ENCODE data around the gene NUP160.
"Not testable (repeated sequence)": the region's sequence is repeated elsewhere in the genome, so short reads cannot be mapped to it uniquely, and the experiment has no call there.

NUP160 gene, protein sequence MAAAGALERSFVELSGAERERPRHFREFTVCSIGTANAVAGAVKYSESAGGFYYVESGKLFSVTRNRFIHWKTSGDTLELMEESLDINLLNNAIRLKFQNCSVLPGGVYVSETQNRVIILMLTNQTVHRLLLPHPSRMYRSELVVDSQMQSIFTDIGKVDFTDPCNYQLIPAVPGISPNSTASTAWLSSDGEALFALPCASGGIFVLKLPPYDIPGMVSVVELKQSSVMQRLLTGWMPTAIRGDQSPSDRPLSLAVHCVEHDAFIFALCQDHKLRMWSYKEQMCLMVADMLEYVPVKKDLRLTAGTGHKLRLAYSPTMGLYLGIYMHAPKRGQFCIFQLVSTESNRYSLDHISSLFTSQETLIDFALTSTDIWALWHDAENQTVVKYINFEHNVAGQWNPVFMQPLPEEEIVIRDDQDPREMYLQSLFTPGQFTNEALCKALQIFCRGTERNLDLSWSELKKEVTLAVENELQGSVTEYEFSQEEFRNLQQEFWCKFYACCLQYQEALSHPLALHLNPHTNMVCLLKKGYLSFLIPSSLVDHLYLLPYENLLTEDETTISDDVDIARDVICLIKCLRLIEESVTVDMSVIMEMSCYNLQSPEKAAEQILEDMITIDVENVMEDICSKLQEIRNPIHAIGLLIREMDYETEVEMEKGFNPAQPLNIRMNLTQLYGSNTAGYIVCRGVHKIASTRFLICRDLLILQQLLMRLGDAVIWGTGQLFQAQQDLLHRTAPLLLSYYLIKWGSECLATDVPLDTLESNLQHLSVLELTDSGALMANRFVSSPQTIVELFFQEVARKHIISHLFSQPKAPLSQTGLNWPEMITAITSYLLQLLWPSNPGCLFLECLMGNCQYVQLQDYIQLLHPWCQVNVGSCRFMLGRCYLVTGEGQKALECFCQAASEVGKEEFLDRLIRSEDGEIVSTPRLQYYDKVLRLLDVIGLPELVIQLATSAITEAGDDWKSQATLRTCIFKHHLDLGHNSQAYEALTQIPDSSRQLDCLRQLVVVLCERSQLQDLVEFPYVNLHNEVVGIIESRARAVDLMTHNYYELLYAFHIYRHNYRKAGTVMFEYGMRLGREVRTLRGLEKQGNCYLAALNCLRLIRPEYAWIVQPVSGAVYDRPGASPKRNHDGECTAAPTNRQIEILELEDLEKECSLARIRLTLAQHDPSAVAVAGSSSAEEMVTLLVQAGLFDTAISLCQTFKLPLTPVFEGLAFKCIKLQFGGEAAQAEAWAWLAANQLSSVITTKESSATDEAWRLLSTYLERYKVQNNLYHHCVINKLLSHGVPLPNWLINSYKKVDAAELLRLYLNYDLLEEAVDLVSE (N-terminal part only)

DNA sequence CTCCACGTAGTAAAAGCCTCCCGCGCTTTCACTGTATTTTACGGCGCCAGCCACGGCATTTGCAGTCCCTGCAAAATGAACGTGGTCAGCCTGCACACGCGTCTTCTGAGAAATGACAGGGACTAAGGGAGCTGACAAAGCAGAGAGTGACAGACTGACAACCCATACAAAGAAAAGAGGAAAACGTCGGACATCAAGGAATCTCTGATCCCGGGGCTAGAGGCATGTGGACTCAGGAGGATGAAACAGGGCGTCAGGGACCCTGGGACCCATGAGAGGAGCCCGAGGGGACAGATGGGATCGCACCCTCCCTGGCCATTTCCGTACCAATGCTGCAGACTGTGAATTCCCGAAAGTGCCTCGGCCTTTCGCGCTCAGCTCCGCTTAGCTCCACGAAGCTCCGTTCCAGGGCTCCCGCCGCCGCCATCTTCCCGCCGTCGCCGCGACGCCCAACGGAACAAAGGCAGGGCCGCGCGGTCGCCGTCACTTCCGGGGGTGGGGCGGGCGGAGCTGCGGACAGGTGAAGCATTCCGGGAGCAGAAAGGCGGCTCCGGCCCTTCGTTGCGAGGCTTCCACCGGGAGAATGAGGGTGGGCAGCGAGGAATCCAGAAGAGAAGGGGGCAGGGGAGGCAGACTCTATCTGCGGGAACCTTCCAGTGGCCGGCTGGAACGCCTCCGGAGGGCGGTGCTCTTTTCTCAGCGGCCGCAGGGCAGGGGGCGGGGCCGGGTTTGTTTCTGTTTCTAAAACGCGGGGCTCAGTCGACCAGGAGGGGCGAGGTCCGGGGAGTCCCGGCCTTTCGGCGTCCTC, at the start of gene NUP160:
TSS of gene NUP160 (minus strand) at position 459 of the 808 bp plus-strand sequence. CDS start at position 427, 32 bp downstream.
- H3K4me3 ChIP-seq (ENCODE audit: low read depth, low read length): peak within 1 kb of the TSS; percentile 97

DNA sequence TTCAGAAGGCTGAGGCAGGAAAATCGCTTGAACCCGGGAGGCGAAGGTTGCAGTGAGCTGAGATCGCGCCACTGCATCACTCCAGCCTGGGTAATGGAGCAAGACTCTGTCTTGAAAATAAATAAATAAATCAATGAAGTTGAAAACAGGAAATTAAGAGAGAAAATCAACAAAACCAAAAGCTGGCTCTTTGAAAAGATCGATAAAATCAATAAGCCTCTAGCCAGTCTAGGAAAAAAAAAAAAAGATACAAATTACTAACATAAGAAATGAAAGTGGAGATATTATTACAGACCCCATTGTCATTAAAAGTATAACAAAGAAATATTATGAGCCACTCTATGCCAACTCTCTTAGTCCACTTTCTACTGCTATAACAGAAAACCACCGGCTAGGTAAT, 48.0 kb upstream of the NUP160 start:
- no peak overlapping the region for H3K4me3 ChIP-seq (ENCODE audit: low read depth, low read length)
- H3K27me3 ChIP-seq (ENCODE audit: control insufficient read depth, insufficient read depth, low read length): no peaks in the 10 kb centered on the region
- H3K9me3 ChIP-seq (ENCODE audit: control insufficient read depth, insufficient read depth, low read length): no peaks in the 10 kb centered on the region
- no peaks in the 10 kb centered on the region for H3K36me3 ChIP-seq (ENCODE audit: control insufficient read depth, insufficient read depth, low read length)
- no peaks in the 10 kb centered on the region for H3K4me1 ChIP-seq (ENCODE audit: control insufficient read depth, insufficient read depth, low read length)
- H3K9ac ChIP-seq (ENCODE audit: low read depth, low read length): no peak overlapping the region

More for the DNA sequence above, at the start of gene NUP160:
- no peaks in the 10 kb centered on the region for H3K27me3 ChIP-seq (ENCODE audit: control insufficient read depth, insufficient read depth, low read length)
- H3K9ac ChIP-seq (ENCODE audit: low read depth, low read length): peak within 1 kb of the TSS; percentile 93
- H3K36me3 ChIP-seq (ENCODE audit: control insufficient read depth, insufficient read depth, low read length): peaks cover 11% of the 10 kb centered on the region
- no peaks in the 10 kb centered on the region for H3K9me3 ChIP-seq (ENCODE audit: control insufficient read depth, insufficient read depth, low read length)
- H3K4me1 ChIP-seq (ENCODE audit: control insufficient read depth, insufficient read depth, low read length): peaks cover 7% of the 10 kb centered on the region

DNA sequence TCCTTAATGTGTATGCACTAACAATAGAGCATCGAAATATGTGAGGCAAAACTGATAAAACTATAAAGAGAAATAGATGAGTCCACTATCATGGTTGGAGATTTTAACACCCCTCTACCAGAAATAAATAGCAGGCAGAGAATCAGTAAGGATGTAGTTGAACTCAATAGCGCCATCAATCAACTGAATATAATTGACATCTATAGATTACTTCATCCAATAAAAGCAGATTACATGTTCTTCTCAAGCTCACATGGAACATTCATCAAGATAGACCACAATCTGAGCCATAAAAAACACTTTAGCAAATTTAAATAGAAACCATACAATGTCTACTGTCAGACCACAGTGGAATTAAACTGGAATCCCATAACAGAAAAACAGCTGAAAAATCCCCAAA, 46.9 kb upstream of the NUP160 start:
- Histone ChIP-seq H3K9me3 (ENCODE audit: control insufficient read depth, insufficient read depth, low read length) (no peaks in the 10 kb centered on the region), H3K4me1 (ENCODE audit: control insufficient read depth, insufficient read depth, low read length) (no peaks in the 10 kb centered on the region), H3K36me3 (ENCODE audit: control insufficient read depth, insufficient read depth, low read length) (no peaks in the 10 kb centered on the region), H3K9ac (ENCODE audit: low read depth, low read length) (no peak overlapping the region), H3K4me3 (ENCODE audit: low read depth, low read length) (no peak overlapping the region), H3K27me3 (ENCODE audit: control insufficient read depth, insufficient read depth, low read length) (no peaks in the 10 kb centered on the region)

DNA sequence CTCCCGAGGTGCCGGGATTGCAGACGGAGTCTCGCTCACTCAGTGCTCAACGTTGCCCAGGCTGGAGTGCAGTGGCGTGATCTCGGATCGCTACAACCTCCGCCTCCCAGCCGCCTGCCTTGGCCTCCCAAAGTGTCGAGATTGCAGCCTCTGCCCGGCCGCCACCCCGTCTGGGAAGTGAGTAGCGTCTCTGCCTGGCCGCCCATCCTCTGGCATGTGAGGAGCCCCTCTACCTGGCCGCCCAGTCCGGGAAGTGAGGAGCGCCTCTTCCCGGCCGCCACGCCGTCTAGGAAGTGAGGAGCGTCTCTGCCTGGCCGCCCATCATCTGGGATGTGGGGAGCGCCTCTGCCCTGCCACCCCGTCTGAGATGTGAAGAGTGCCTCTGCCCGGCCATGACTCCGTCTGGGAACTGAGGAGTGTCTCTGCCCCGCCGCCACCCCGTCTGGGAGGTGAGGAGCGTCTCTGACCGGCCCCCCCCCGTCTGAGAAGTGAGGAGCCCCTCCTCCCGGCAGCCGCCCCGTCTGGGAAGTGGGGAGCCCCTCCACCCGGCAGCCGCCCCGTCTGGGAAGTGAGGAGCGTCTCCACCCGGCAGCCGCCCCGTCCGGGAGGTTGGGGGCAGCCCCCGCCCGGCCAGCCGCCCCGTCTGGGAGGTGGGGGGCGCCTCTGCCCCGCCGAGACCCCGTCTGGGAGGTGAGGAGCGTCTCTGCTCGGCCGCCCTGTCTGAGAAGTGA, 44.6 kb upstream of the NUP160 start:
- H3K27me3 ChIP-seq (ENCODE audit: control insufficient read depth, insufficient read depth, low read length); H3K4me3 ChIP-seq (ENCODE audit: low read depth, low read length); H3K9me3 ChIP-seq (ENCODE audit: control insufficient read depth, insufficient read depth, low read length); H3K36me3 ChIP-seq (ENCODE audit: control insufficient read depth, insufficient read depth, low read length); H3K9ac ChIP-seq (ENCODE audit: low read depth, low read length); H3K4me1 ChIP-seq (ENCODE audit: control insufficient read depth, insufficient read depth, low read length): not testable (repeated sequence)

DNA sequence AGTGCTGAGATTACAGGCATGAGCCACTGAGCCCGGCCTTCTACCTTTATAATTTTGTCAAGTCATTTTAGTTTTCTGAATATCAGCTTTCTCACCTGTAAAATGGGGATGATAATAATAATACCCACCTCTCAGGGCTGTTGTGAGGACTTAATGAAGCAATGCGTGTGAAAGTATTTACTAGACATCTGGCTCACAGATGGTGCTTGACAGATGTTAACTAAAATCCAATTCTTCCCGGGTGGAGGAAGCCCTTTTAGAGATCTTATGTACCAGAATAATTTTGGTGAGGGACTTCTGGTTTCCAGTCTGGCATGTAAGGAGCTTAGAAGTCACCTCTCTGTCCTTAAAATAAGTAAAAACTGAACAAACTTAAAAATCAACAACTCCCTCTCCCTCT, 43.7 kb upstream of the NUP160 start:
- H3K9ac ChIP-seq (ENCODE audit: low read depth, low read length): no peak overlapping the region
- H3K9me3 ChIP-seq (ENCODE audit: control insufficient read depth, insufficient read depth, low read length): no peaks in the 10 kb centered on the region
- H3K27me3 ChIP-seq (ENCODE audit: control insufficient read depth, insufficient read depth, low read length): no peaks in the 10 kb centered on the region
- no peaks in the 10 kb centered on the region for H3K36me3 ChIP-seq (ENCODE audit: control insufficient read depth, insufficient read depth, low read length)
- no peak overlapping the region for H3K4me3 ChIP-seq (ENCODE audit: low read depth, low read length)
- H3K4me1 ChIP-seq (ENCODE audit: control insufficient read depth, insufficient read depth, low read length): no peaks in the 10 kb centered on the region

DNA sequence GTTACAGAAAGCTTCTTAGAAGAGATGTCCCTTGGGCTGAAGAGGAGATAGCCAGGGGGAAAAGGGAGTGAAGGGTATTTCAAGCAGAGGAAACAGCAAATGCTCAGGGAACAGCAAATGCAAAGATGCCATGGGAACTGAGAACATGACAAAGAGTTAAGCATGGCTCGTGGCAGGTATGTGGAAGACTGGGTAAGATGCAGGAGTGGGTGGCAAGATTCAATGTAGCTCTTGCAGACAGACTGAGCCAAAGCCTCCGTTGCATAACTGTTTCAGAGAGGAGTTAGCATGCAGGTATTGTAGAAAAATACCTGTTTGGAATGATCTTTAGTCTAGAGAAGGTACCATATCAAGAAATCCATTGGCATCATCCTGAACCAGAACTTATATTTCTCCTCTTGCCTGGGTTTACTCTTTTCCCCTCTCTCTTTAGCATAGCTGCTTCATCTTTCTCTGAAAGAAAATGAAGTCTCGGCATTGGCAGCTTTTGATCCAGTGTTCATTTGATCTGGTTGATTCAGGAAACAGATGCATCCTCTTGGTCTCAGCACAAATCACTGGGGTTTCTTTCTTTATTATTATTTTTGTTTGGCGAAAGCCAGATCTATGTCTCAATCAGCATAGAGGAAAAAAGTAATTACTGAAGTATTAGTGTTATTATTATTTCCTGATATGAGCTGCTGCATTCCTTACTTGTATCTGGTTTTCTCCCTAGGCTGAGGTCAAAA, 41.7 kb upstream of the NUP160 start:
- H3K4me1 ChIP-seq (ENCODE audit: control insufficient read depth, insufficient read depth, low read length): no peaks in the 10 kb centered on the region
- H3K9ac ChIP-seq (ENCODE audit: low read depth, low read length): no peak overlapping the region

DNA sequence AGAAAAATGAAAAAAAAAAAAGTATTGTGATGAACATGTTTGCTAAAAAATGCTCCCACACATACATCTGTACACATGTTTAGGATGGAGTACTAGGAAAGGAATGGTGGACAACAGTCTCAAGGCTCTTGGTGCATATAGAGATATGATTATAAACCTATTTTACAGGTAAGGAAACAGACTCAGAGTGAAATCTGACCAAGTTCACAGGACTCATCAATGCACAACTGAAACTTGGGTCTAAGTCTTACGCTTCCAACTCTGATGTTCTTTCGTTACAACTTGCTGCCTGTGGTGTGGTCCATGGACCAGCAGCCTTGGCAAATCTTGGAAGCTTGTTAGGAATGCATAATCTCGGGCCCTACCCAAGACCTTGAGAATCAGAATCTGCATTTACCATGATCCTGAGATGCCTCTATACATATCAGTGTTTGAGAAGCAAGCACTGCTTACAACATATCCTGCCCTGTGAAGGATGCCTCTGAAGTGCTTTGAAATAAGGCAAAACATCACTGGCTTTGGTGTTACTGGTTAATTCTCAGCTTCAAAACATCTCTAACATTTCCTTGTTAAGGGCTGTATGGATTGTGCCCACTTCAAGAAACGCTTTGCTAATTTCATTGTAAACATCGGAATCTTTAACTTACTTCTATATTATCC, 39.9 kb upstream of the NUP160 start:
- Histone ChIP-seq H3K4me3 (ENCODE audit: low read depth, low read length) (no peak overlapping the region), H3K9me3 (ENCODE audit: control insufficient read depth, insufficient read depth, low read length) (no peaks in the 10 kb centered on the region), H3K9ac (ENCODE audit: low read depth, low read length) (no peak overlapping the region), H3K36me3 (ENCODE audit: control insufficient read depth, insufficient read depth, low read length) (no peaks in the 10 kb centered on the region), H3K4me1 (ENCODE audit: control insufficient read depth, insufficient read depth, low read length) (no peaks in the 10 kb centered on the region), H3K27me3 (ENCODE audit: control insufficient read depth, insufficient read depth, low read length) (no peaks in the 10 kb centered on the region)

More for the DNA sequence above, 41.7 kb upstream of the NUP160 start:
- no peaks in the 10 kb centered on the region for H3K9me3 ChIP-seq (ENCODE audit: control insufficient read depth, insufficient read depth, low read length)
- no peak overlapping the region for H3K4me3 ChIP-seq (ENCODE audit: low read depth, low read length)
- no peaks in the 10 kb centered on the region for H3K27me3 ChIP-seq (ENCODE audit: control insufficient read depth, insufficient read depth, low read length)
- no peaks in the 10 kb centered on the region for H3K36me3 ChIP-seq (ENCODE audit: control insufficient read depth, insufficient read depth, low read length)

DNA sequence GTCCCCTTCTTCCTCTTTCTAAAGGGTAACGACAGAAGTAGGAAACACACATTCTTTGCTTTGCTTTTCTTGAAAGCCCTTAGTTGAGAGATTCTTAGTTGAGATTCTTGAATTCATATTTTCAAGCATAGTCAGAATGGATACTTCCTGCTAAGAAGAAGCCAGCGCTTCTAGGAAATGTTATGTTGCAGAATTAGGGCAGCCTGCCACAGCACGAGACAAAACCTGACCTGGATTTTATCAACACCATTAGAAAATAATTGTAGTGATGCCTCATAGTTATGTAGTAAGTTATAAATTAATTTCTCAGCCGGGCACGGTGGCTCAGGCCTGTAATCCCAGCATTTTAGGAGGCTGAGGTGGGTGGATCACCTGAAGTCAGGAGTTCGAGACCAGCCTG, 37.9 kb upstream of the NUP160 start:
- no peaks in the 10 kb centered on the region for H3K36me3 ChIP-seq (ENCODE audit: control insufficient read depth, insufficient read depth, low read length)
- H3K4me3 ChIP-seq (ENCODE audit: low read depth, low read length): no peak overlapping the region
- no peaks in the 10 kb centered on the region for H3K27me3 ChIP-seq (ENCODE audit: control insufficient read depth, insufficient read depth, low read length)
- H3K9ac ChIP-seq (ENCODE audit: low read depth, low read length): no peak overlapping the region
- H3K4me1 ChIP-seq (ENCODE audit: control insufficient read depth, insufficient read depth, low read length): no peaks in the 10 kb centered on the region
- no peaks in the 10 kb centered on the region for H3K9me3 ChIP-seq (ENCODE audit: control insufficient read depth, insufficient read depth, low read length)

DNA sequence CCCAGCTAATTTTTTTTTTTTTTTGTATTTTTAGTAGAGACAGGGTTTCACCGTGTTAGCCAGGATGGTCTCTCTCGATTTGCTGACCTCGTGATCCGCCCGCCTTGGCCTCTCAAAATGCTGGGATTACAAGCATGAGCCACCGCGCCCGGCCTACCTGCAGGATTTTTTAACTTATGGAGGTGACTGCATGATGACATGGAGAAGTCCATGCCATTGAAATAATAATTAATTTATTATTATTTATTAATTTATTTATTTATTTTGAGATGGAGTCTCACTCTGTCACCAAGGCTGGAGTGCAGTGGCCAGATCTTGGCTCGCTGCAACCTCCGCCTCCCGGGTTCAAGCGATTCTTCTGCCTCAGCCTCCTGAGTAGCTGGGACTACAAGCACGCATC, 34.3 kb upstream of the NUP160 start:
- H3K9ac ChIP-seq (ENCODE audit: low read depth, low read length); H3K27me3 ChIP-seq (ENCODE audit: control insufficient read depth, insufficient read depth, low read length); H3K9me3 ChIP-seq (ENCODE audit: control insufficient read depth, insufficient read depth, low read length); H3K4me3 ChIP-seq (ENCODE audit: low read depth, low read length); H3K36me3 ChIP-seq (ENCODE audit: control insufficient read depth, insufficient read depth, low read length); H3K4me1 ChIP-seq (ENCODE audit: control insufficient read depth, insufficient read depth, low read length): not testable (repeated sequence)

DNA sequence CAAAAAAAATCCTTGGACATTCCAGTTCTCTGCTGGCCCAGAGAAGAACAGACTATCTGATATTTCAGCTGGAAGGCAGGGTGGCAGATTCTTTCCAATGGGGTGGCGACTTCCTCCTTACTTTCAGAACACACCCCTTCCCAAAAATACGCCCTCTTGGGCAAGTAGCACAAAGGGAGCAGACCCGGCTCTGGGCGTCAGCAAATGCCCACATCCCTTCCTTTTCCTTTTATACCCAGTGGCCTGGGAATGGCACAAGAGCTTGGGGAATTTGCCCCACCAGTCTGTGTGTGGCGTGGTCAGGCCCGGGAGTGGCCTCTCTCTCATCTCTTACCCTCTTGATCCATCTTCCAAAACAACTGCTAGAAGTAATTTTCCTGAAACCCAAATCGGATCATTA, 33.0 kb upstream of the NUP160 start:
- Histone ChIP-seq H3K9ac (ENCODE audit: low read depth, low read length) (no peak overlapping the region), H3K4me3 (ENCODE audit: low read depth, low read length) (no peak overlapping the region), H3K4me1 (ENCODE audit: control insufficient read depth, insufficient read depth, low read length) (no peaks in the 10 kb centered on the region), H3K36me3 (ENCODE audit: control insufficient read depth, insufficient read depth, low read length) (no peaks in the 10 kb centered on the region), H3K9me3 (ENCODE audit: control insufficient read depth, insufficient read depth, low read length) (no peaks in the 10 kb centered on the region), H3K27me3 (ENCODE audit: control insufficient read depth, insufficient read depth, low read length) (no peaks in the 10 kb centered on the region)
